OCI-LY7 (cell line): ENCODE measurements around the gene KDM2B. TPM values are rescaled to one million over a fixed set of nuclear protein-coding genes. Genes with fewer than 3 reads are reported as not detected.

Experiments
- BruUV-seq: library from RNA; stranded (reverse); fragments of 400-500 nt; replicated peaks from 2 replicates; lab custom pipeline; 2021; lab: Mats Ljungman, UMichigan
- CTCF ChIA-PET: fragments of 300-600 bp; sonication (Branson Sonifier 250); formaldehyde crosslinking; loops from one replicate; lab custom pipeline; 2022; ENCODE audit warnings: antibody characterized with exemption; ENCODE audit not compliant: unreplicated experiment; lab: Charles Lee
- POLR2A ChIA-PET: fragments of 300-600 bp; sonication (Branson Sonifier 250); formaldehyde crosslinking; loops from one replicate; lab custom pipeline; 2022; ENCODE audit warnings: antibody characterized with exemption; lab: Charles Lee
- DNase-seq: peaks from one replicate; pipeline ENCODE4 v3.0.0-alpha.2; 2015; ENCODE audit warnings: low spot score
- H2AFZ ChIP-seq: fragments of 200-600 bp; sonication (generic), shearing (Covaris generic); 2 replicates; pipeline ENCODE4 v1.6.1; 2014; ENCODE audit warnings: mild to moderate bottlenecking, antibody characterized with exemption, low read length, moderate library complexity
- H3K27ac ChIP-seq: fragments of 200-600 bp; sonication (generic); 2 replicates; pipeline ENCODE4 v1.5.1; 2014; ENCODE audit warnings: mixed run types, low read depth, mild to moderate bottlenecking, moderate library complexity, low read length, inconsistent platforms; ENCODE audit not compliant: poor library complexity, severe bottlenecking
- H3K36me3 ChIP-seq: fragments of 200-600 bp; sonication (generic); 2 replicates; pipeline ENCODE4 v1.6.1; 2014; ENCODE audit warnings: mild to moderate bottlenecking, antibody characterized with exemption, low read length, moderate library complexity, mixed read lengths; ENCODE audit not compliant: insufficient read depth
- H3K4me1 ChIP-seq: fragments of 200-600 bp; sonication (generic); 2 replicates; pipeline ENCODE4 v1.5.1; 2014; ENCODE audit warnings: mild to moderate bottlenecking, low read length; ENCODE audit not compliant: insufficient read depth, poor library complexity, severe bottlenecking
- H3K4me2 ChIP-seq: fragments of 200-600 bp; sonication (generic); 2 replicates; pipeline ENCODE4 v1.6.1; 2014; ENCODE audit warnings: mild to moderate bottlenecking, low read length
- H3K4me3 ChIP-seq: fragments of 200-600 bp; sonication (generic); 2 replicates; pipeline ENCODE4 v1.5.1; 2014; ENCODE audit warnings: mild to moderate bottlenecking, low read depth, low read length; ENCODE audit not compliant: poor library complexity, severe bottlenecking
- H3K79me2 ChIP-seq: fragments of 200-600 bp; sonication (generic); 2 replicates; pipeline ENCODE4 v1.6.1; 2016; ENCODE audit warnings: low read depth, mild to moderate bottlenecking, low read length, moderate library complexity, mixed read lengths; ENCODE audit not compliant: insufficient read depth
- H3K9me2 ChIP-seq: fragments of 200-600 bp; sonication (generic); 2 replicates; pipeline ENCODE4 v1.6.1; 2016; ENCODE audit warnings: mild to moderate bottlenecking, low read length, mixed read lengths; ENCODE audit not compliant: insufficient read depth
- H3K9me3 ChIP-seq: fragments of 200-600 bp; sonication (generic); 2 replicates; pipeline ENCODE4 v1.6.1; 2014; ENCODE audit warnings: mild to moderate bottlenecking, mixed run types, low read length, mixed read lengths
- H4K20me1 ChIP-seq: fragments of 200-600 bp; sonication (generic); 2 replicates; pipeline ENCODE4 v1.6.1; 2014; ENCODE audit warnings: mild to moderate bottlenecking, antibody characterized with exemption, low read length, moderate library complexity, mixed read lengths; ENCODE audit not compliant: insufficient read depth
- CTCF ChIP-seq: fragments of 200-600 bp; sonication (generic); conservative IDR thresholded peaks from 2 replicates; pipeline ENCODE4 v1.5.1; 2014; ENCODE audit warnings: mild to moderate bottlenecking, antibody characterized with exemption, low read length, moderate library complexity, mixed read lengths
- EZH2phosphoT487 ChIP-seq: fragments of 200-600 bp; sonication (generic); IDR thresholded peaks from 2 replicates; pipeline ENCODE4 v1.6.1; 2018; ENCODE audit warnings: low read depth, borderline replicate concordance, mild to moderate bottlenecking, mixed run types, antibody characterized with exemption, low read length, moderate library complexity, mixed read lengths
- intact Hi-C: fragments of 100-400 bp; cut with micrococcal nuclease; formaldehyde crosslinking; loops from one replicate; pipeline ENCODE4 v1.10.0; 2022; ENCODE audit not compliant: unreplicated experiment
- total RNA-seq, 2 experiments: library from RNA; depleted of rRNA in 1 of 2; stranded (reverse); fragments of >200 nt in 1 of 2; shearing (Covaris generic) in 1 of 2; gene quantifications; 2 replicates each; pipeline ENCODE4 v1.2.3, GENCODE V29; 2014 to 2022

The KDM2B gene
- total RNA-seq, 2 experiments from 2014 or later, result 78.5 to 88.0 TPM

- TF ChIP-seq CTCF (no peak), EZH2phosphoT487 (no peak)
- Histone ChIP-seq H2AFZ (peak overlapping the region; percentile 51; the same call in 1 of the 2 replicates), H3K4me2 (peak overlapping the region; percentile 86), H3K9me2 (no peaks in the 10 kb centered on the region), H3K27ac (peak overlapping the region; percentile 84), H3K36me3 (peaks cover 39% of the 10 kb centered on the region), H4K20me1 (no peaks in the 10 kb centered on the region), H3K9me3 (no peaks in the 10 kb centered on the region), H3K4me3 (peak overlapping the region; percentile 54), H3K79me2 (no peaks in the 10 kb centered on the region), H3K4me1 (peaks cover 45% of the 10 kb centered on the region)
- ChIA-PET POLR2A (interaction anchor here (0.5 to 0.7 kb wide), 4 partner anchors 16 to 122 kb away, joined by 3 to 8 read pairs (median 6); no protein-coding TSS in a partner anchor), CTCF (interaction anchor here (0.8 to 1.1 kb wide), 2 partner anchors 9 to 105 kb away, joined by 3 to 6 read pairs; no protein-coding TSS in a partner anchor)
- no TSS peak for BruUV-seq
- peak; percentile 89 for DNase-seq
- intact Hi-C loops, result loop anchor here (1.0 kb wide), 1 partner anchor 13 kb away; no protein-coding TSS in a partner anchor
Observed at GRCh38 chr12:121522971-121523370, 57.9 kb downstream of the KDM2B start.

GRCh38 chr12:121520586-121521086 is 60.2 kb downstream of the KDM2B start:
- H3K9me2 ChIP-seq, result no peaks in the 10 kb centered on the region
- peaks cover 45% of the 10 kb centered on the region for H3K4me1 ChIP-seq
- intact Hi-C loops, result no loop called here
- no peaks in the 10 kb centered on the region for H4K20me1 ChIP-seq
- no peak overlapping the region for H2AFZ ChIP-seq
- peaks cover 48% of the 10 kb centered on the region for H3K36me3 ChIP-seq
- DNase-seq, result no peak
- ChIA-PET POLR2A (no interaction called here), CTCF (no interaction called here)
- H3K9me3 ChIP-seq, result no peaks in the 10 kb centered on the region
- H3K4me2 ChIP-seq, result no peak overlapping the region
- H3K79me2 ChIP-seq, result no peaks in the 10 kb centered on the region
- no peak overlapping the region for H3K27ac ChIP-seq
- no peak for TF ChIP-seq EZH2phosphoT487
- no TSS peak for BruUV-seq
- H3K4me3 ChIP-seq, result no peak overlapping the region

DNA sequence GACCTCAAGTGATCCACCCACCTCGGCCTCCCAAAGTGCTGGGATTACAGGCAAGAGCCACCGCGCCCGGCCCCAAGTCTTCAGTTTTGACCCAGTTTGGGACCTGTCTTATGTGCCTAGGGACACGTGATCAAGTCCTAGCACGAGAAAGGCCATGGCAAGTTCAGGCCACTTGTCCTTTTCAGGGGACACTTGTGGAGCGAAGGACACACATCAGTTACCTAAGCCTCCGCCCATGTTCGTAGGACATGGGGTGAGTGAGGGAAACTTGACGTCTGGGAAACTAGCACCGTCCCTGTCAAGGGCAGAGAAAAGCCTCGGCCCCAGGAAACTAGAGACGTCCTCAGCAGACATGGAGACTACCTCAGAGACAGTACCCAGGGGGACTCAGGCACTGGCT is 60.7 kb downstream of the KDM2B start:
- Histone ChIP-seq H3K9me2 (no peaks in the 10 kb centered on the region), H3K79me2 (no peaks in the 10 kb centered on the region), H3K9me3 (no peaks in the 10 kb centered on the region), H4K20me1 (no peaks in the 10 kb centered on the region), H2AFZ (no peak overlapping the region), H3K4me3 (no peak overlapping the region), H3K4me2 (no peak overlapping the region), H3K36me3 (peaks cover 47% of the 10 kb centered on the region), H3K27ac (no peak overlapping the region), H3K4me1 (peaks cover 40% of the 10 kb centered on the region)
- ChIA-PET CTCF (no interaction called here), POLR2A (interaction anchor here (0.5 to 0.6 kb wide), 2 partner anchors 15 to 48 kb away, joined by 3 read pairs; no protein-coding TSS in a partner anchor)
- TF ChIP-seq CTCF (no peak), EZH2phosphoT487 (no peak)
- BruUV-seq, result no TSS peak
- no peak for DNase-seq
- intact Hi-C loops, result no loop called here
